ENCODE results near the gene HIGD1C.

DNA sequence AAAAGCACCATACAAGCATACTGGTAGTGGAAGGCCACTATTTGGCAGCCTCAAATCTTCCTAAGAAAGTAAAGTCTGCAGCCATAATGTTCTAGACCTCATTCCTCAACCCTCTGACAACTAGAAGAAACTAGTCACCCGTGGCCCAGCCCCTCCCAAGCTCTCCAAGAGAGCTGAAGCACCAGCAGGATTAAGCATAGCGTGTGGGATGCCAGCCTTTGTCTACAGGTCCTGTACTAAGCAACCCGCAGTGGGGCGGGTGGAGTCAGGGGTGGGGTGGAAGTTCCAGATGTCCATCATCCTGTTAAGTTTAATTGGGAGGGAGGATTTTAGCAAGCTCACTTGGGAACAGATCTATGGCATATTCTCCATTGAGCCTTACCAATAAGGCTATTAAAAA is 59.6 kb downstream of the HIGD1C start:
- TF ChIP-seq YY1 (IDR thresholded peaks at IDR 0.05): no peak
- TF ChIP-seq EGR1 (IDR thresholded peaks at IDR 0.05; ENCODE audit: low read depth in 2 of 2): no peak
- TF ChIP-seq GABPA (IDR thresholded peaks at IDR 0.05 in 1 of 2, conservative IDR thresholded peaks at IDR 0.05 in 1 of 2): no peak
- TF ChIP-seq RAD21 (IDR thresholded peaks at IDR 0.05): no peak
- no peak for TF ChIP-seq TAF1 (conservative IDR thresholded peaks at IDR 0.05)
- TF ChIP-seq, protein P1, sequence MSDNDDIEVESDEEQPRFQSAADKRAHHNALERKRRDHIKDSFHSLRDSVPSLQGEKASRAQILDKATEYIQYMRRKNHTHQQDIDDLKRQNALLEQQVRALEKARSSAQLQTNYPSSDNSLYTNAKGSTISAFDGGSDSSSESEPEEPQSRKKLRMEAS (IDR thresholded peaks at IDR 0.05): no peak
- TF ChIP-seq SP1 (IDR thresholded peaks at IDR 0.05): no peak
- TF ChIP-seq, protein P2, sequence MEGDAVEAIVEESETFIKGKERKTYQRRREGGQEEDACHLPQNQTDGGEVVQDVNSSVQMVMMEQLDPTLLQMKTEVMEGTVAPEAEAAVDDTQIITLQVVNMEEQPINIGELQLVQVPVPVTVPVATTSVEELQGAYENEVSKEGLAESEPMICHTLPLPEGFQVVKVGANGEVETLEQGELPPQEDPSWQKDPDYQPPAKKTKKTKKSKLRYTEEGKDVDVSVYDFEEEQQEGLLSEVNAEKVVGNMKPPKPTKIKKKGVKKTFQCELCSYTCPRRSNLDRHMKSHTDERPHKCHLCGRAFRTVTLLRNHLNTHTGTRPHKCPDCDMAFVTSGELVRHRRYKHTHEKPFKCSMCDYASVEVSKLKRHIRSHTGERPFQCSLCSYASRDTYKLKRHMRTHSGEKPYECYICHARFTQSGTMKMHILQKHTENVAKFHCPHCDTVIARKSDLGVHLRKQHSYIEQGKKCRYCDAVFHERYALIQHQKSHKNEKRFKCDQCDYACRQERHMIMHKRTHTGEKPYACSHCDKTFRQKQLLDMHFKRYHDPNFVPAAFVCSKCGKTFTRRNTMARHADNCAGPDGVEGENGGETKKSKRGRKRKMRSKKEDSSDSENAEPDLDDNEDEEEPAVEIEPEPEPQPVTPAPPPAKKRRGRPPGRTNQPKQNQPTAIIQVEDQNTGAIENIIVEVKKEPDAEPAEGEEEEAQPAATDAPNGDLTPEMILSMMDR (IDR thresholded peaks at IDR 0.05; ENCODE audit: low read depth, low read length, missing input control): no peak
